Ramos (cell line): ENCODE measurements around the gene IGF2.
"Not testable (repeated sequence)": the region's sequence is repeated elsewhere in the genome, so short reads cannot be mapped to it uniquely, and the experiment has no call there.

ENCODE experiments used
- in situ Hi-C: fragments of 300-500 bp; cut with MboI; formaldehyde crosslinking; loops from one replicate; pipeline ENCODE4 v1.14.3; 2022; ENCODE audit warnings: low sequenced_read_pairs; ENCODE audit not compliant: unreplicated experiment

The IGF2 gene, protein sequence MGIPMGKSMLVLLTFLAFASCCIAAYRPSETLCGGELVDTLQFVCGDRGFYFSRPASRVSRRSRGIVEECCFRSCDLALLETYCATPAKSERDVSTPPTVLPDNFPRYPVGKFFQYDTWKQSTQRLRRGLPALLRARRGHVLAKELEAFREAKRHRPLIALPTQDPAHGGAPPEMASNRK

DNA sequence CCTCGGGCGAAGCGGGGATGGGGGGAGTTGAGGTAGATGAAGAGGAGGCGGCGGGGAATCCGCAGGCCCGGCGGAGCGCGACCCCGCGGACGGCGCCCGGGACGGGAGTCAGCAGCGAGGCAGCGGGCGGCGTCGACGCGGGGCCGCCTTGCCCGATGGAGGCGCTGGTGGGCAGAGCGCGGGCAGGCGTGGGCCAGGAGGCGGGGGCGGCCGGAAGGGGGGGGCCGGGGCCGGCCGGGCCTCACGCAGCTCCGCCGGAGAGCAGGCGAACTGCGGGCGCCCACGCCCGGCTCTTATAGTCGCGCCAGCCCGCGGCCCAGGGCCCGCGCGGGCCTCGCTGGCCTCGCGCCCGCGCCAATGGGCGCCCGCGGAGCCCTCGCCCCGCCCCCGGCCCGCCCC is at the start of gene IGF2:
TSS of gene IGF2 (minus strand) at position 267 of the 399 bp plus-strand sequence. CDS start 3,866 bp downstream, outside the sequence.
- in situ Hi-C loops = no loop called here

DNA sequence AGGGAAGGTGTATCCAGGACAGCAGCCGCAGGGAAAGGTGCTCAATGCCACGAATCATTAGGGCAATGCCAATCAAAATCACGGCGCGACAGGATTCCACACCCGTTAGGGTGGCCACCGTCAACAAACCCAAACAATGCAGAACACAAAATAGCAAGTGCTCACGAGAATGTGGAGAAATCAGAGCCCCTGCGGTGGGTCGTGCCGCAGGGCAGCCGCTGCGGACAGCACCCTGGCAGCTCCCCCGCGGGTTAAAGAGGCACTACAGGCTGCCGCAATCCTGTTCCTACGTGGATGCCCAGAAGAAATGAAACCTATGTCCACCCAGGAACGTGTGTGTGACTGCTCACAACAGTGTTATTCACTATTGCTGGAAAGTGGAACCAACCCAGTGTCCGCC is 49.6 kb upstream of the IGF2 start:
- in situ Hi-C loops = no loop called here

DNA sequence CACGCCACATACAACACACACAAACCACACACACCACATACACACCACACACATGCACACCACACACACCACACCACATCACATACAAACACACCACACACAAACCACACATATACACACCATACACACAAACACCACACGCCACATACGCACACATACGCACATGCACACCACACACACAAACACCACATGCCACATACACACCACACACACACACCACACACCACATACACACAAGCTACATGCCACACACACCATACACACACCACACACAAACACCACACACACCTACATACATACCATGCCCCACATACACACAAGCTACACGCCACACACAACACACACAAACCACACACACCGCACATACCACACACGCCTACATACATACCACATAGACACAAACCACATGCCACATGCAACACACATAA is 48.1 kb upstream of the IGF2 start:
- in situ Hi-C loops = no loop called here

DNA sequence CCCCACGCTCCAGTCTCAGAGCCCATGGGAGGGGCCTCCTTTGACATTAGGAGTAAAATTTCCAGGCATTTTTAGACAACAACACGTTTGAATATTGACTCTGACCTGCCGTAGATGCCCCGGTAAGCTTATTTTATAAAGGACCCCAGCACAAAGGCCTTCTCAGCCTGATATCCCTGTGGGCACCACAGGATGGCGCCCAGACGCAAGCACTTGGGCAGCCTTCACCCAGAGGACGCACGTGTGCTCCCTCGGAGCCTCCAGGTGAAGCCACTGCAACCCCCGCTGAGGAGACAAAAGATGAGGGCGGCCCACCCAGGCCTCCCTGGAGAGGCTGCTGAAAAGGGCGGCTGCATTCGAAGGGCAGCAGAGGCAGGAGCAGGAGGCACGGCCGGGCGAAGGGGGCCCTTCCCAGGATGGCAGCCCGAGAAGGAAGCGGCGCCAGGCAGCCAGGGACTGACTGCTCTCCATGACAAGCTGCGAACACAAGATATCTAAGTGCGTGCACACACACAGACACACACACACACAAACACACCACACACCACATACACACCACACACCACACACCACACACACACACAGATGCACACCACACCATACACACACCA is 47.6 kb upstream of the IGF2 start:
- in situ Hi-C loops = no loop called here

DNA sequence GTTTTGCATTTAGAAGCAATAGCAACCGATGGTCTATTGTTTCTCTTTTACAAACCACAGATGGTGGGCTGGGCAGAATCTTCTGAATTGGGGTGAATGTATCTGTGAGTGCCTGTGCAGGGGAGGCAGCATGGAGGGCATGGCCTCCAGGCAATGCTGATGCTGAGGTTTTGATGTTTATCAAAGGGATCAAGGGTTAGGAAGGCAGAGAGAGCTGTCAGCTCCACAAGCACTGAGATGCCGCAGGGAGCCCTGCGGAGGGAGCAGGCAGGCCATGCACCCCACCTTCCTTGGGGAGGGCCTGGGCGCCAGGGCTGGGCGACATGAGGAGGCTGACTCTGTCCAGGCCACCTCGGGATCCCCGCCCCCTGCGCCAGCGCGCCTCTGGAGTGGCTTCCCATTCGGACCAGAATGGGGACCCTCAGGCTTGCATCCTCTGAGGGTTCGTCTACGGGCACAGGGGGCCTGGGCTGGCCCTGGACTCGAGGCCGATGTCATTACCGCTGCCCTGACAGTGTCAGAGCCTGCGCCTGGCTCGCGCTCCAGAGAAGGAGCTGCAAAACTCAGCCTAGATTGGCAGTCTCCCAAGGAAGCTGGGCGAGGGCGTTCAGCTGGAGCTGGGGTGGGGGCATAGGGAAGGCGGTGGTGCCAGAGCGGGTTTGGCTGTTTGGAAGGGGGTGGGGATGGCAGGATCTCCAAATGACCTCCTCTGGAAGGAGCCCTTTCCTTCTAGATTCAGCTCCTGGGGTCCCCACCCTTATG is 46.3 kb upstream of the IGF2 start:
- in situ Hi-C loops = no loop called here

DNA sequence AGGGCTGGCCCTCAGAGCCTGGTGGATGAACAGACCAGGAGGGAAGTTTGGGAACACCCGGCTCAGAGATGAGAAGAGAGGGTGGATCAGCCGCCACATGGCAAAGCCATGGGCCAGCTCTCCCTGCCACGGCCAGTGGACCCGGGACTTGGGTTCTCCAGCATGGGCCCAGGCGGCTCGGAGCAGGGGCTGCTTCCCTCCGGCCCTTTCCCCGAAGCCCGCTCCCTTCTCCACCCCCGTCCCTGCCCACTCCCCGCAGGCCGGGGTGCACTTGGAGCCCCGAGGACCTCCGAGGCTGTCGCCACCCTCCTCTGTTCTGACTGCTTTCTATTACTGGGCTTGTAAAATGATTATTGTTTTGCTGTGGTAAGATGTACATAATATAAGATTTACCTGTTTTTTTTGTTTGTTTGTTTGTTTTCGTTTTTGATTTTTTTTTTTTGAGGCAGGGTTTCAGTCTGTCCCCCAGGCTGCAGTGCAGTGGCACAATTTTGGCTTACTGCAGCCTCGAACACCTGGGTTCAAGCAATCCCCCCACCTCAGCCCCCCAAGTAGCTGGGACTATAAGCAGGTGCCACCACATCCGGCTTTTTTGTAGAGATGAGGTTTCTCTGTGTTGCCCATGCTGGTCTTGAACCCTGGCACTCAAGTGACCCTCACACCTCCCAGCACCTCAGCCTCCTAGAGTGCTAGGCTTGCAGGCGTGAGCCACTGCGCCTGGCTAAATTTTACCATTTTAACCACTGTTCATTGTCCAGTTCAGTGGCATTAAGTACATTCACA is 43.7 kb upstream of the IGF2 start:
- in situ Hi-C loops = no loop called here

DNA sequence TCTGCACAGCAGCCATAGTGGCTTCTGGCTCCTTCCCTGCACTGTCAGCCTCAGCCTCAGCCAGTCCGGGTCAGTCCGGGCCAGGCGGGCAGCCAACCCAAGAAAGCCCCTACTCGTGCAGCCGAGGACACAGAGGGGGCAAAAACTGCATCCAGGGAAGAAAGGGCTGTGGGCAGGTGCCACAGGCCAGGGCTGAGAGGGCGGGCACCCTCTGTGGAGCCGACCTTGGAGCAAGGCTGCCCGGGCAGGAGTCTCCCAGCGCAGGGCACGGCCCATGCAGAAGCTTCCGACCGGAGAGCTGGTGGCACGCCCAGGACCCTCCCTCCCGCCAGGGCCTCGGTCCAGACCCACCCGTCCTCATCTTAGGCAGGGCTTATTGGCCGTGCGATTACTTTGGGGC is 42.9 kb upstream of the IGF2 start:
- in situ Hi-C loops = no loop called here

DNA sequence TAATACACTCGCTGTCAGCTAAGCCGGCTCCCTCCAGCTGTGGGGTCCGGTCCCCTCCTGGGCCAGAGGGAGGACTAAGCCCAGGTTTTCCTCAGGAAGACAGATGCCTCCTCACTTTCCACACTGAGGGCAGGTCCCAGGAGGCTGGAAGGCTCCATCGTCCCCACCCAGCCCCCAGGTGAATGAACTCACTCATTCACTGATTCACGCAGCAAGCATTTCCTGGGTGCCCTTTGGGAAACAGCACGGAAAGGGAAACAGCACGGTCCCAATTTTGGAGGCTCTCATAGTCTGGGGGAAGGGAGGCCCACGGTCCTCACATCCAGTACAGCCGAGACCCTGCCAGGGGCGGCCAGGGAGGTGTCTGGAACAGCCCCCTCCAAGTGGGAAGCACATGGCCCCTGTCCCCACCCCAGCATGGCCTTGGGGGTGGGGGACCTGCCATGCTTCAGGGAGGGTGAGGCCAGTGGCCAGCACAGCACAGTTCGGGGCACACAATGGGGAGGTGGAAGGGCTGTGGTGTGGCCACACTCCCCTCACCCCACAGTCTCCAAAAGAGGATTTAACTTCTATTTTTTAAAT is 41.7 kb upstream of the IGF2 start:
- in situ Hi-C loops = no loop called here

DNA sequence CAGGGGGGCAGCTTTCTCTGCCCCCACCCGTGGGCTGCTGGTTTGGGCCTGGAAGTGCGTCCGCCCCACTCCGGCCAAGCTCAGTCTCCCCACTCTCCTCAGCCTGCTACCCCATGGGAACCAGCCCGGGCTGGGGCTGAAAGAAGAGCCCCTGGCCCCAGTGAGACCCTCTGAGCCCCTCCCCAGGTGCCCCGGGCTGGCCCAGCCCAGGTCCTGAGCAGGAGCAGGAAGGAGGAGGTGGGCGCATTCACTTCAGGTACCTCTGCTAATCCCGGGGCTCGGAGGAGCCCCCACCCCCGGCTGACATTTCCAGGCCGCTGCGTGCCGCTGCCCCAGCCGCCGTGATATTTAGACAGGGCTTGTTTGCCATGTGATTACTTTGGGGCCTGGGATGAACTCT is 41.2 kb upstream of the IGF2 start:
- in situ Hi-C loops = no loop called here

DNA sequence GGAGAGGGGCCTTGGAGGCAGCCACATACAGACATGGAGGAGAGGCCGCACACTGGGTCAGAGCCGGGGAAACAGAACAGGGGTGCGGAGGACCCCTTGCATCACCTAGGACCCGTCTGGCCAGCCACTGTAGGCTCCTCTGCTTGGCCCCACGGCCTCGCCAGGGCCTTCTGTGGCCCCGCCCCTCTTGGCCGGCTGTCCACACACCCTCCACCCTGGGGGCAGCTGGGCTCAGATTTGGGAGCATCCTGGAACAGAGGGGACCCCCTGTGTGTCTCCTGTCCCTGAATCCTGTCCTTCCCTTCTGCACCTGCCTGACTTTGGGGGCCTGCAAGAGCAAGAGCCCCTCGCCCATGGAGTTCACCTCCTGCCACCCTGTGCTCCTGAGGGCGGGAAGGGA is 40.3 kb upstream of the IGF2 start:
- in situ Hi-C loops = no loop called here

DNA sequence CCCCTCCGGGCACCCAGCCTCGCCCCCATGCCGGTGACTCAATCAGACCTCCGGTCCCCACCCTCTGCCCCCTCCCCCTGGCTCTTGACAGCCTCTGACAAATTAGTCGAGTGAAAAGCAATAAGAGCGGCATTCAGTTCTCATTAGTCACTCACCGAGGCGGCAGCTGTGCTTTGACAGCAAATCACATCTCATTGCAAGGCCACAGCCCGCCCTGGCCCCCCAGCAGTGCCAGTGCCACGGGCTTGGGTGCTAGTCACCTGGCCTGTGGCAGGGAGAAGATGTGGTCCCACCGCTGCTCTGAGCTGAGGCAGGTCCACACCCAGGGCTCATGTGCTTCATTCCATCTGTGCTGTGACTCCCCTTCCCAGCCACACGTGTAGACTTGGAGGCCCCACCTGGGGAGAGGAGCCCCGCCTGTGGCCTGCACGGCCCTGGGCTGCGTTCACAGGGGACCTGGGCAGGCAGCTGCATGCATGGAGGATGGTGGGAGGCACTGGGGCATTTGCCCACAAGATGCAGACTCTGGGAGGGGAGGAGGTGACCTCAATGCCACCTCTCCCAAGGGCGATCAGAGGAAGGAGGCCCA is 39.8 kb upstream of the IGF2 start:
- in situ Hi-C loops = no loop called here

DNA sequence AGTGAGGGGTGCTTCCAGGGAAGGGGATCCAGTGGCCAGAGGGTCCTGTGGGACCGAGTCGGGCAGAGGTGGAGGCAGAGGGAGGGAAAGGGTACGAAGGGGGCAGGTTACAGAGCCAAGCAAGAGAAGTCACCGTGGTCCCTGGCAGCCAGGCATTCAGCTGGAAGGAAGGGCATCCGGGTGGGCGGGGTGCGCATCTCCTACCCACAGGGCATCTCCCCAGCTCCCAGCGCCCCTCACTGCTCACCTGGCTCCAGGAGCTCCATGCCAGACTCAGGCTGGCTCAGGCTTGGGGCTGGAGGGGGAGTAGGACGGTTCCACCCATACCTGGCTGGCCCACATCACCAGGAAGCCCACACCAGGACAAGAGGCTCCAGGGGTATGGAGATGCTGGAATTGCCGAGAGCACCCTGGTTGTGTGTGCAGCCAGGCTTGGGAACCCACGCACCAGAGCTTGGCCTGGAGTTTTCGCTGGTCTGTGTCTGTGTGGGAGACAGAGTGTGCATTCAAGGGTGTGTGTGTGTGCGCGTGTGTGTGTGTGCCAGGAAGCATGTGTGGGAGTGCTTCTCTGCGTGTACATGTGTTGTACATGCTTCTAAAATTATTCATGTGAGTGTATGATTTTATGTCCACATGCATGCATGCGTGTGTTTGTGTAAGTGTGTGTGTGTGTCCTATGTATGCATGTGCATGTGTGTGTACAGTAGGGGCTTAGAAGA is 39.0 kb upstream of the IGF2 start:
- in situ Hi-C loops = not testable (repeated sequence)

DNA sequence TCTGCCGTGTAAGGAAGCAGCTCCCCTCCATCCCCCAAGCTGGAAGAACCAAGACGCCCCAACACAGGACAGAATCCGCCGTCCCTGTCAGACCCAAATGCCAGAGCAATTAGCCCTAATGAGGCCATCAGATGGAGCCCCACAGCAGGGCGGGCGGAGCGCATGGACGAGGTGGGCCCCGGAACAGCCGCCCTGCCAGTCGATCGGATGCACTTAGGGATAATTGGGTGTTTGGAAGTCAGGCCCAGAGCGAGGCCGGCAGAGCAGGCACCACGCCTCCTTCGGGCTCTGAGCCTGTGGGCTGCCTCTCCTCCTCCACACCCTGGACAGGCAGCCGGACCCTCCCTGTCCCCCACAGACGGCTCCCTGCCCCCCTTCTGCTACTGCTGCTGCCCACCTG is 37.9 kb upstream of the IGF2 start:
- in situ Hi-C loops = no loop called here

DNA sequence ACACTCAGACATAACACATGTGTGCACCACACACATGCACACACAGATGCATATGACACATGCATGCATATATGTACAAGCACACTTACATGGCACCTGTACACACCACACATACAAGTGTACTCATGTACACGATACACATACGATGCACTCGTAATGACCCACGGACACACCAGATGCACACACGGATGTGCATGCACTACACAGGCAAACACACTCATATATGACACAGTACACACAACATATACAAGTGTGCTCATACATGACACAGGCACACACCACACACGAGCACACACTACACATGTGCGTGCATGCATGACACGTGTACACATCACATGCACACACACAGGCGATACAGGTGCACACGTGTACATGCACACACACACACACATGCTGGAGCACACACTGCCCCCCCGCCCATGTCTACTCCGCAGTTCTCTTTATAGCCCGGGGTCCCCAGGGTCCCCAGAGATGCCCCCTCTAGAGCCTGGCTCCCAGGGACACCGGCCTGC is 37.3 kb upstream of the IGF2 start:
- in situ Hi-C loops = no loop called here

DNA sequence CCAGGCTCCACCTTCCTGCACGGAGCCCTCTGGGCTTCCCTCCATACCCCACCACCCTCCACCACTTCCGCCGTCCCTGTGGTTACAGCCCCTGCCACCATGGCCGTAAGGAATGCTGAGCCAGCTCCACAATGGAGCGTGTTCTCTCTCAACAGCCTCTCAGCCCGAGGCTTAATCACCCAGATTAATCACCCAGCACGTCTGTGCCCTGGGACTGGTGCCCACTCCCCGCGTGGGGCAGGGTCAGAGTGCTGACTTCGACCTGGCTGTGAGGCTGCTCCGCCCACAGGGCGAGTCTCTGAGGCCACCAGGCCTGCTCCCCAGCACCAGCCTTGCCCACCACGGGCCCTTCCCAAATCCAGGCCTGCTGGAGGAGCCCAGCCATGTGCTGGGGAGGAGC is 36.5 kb upstream of the IGF2 start:
- in situ Hi-C loops = no loop called here

DNA sequence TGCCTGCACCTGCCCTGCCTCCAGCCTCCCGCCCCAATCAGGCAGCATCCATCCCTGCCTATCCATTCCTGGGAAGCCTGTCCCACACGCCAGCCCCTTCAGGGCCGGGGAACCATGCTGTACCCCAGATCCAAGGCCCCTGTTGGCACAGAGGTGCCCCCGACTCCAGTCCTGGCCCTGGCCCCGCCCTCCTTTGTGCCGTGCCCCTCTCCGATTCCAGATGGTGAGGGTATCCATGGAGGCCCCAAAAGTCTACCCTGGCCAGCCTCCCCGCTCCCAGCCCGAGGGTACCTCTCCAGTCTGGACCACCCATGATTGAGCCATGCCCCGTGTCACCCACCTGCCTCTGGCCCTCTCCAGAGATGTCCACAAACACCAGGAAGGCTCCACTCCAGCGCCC is 35.2 kb upstream of the IGF2 start:
- in situ Hi-C loops = no loop called here

DNA sequence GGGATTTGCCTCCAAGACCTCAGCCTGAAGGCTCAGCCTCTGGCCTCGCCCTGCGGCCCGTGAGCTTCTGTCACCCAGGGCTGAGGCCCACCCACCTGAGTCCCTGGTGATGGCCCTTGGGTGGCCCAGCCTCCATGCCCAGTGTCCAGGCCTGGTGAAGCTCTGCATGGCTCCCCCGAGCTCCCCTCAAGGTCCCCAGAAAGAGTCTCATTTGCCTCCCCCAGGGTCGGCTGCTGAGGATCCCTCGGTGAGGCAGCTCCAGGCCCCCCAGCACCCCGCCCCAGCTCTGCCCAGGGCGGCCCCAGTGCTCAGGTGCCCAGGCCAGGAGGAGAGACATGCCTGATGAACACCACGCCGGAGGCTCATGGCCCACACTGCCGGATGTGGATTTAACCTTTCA is 34.6 kb upstream of the IGF2 start:
- in situ Hi-C loops = no loop called here

DNA sequence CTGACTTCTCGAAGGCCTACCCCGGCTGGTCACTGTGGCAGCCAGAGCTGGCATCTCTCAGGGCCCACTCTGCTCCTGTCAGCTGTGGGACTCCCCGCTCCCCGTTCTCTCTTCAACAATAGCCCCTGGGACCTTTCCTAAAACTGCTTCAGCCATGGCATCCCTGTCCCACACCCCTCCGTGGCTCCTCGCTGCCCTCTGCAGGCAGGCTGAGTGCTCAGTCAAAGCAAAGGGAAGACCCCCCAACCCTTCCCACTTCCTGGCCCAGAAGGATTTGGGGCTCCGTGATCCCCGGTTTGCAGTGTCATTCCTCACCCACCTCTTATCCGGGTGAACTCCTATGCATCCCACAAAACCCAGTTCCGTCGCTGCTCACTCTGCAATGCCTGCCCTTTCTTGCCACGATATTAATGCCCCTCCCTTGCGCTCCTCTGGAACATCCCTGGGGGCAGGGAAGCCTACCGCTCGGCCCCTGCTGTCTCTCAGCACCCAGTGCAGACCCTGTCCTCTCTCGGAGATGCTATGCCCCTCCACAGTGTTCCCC is 34.0 kb upstream of the IGF2 start:
- in situ Hi-C loops = no loop called here

DNA sequence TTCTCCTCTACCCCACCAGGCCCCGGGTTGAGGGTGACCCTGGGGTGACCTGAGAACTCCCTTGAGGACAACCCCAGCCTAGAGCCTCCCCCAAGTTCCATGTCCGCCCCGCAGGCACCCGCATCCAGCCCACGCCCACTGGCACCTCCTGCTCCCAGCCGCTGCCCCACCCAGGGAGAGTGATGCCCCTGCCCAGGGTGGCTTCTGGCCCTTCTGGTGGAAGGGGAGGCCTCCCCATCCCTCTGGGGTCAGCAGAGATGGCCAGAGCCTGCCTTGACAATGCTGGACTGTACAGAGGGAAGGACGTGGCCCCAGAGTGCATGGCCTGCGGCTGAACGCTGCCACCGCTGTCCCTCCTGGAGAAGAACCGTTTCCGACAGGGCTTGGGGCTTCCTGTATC is 33.5 kb upstream of the IGF2 start:
- in situ Hi-C loops = no loop called here
